GM23248 (cell line): Measurements from ENCODE around the gene TRPM3.

ENCODE experiments used
- EZH2 ChIP-seq: fragments of 200-600 bp; sonication (generic); IDR thresholded peaks from 2 replicates; pipeline ENCODE4 v1.6.1; 2018; ENCODE audit warnings: antibody characterized with exemption, mild to moderate bottlenecking; ENCODE audit not compliant: insufficient read depth, poor library complexity, severe bottlenecking
- EZH2phosphoT487 ChIP-seq: fragments of 200-600 bp; sonication (generic); IDR thresholded peaks from 2 replicates; pipeline ENCODE4 v1.6.1; 2018; ENCODE audit warnings: antibody characterized with exemption, moderate library complexity, mild to moderate bottlenecking, low read depth; ENCODE audit not compliant: insufficient read depth

GRCh38 chr9:70865471-70865870 lies 255.9 kb downstream of the TRPM3 start:
- TF ChIP-seq EZH2: no peak
- TF ChIP-seq EZH2phosphoT487: no peak
